WTC11 (cell line): ENCODE results near the gene TRPC3. TPM values are rescaled to one million over a fixed set of nuclear protein-coding genes. Genes with fewer than 3 reads are reported as not detected.

Experiments used
- ATAC-seq: fragments of 200-7000 bp; cut with Tn5 transposase; 2 replicates; pipeline ENCODE4 v1.10.0; 2021; ENCODE audit warnings: mild to moderate bottlenecking, moderate library complexity
- CTCF ChIA-PET: fragments of 300-600 bp; sonication (Branson Sonifier 250); formaldehyde crosslinking; loops from one replicate; lab custom pipeline; 2021; ENCODE audit warnings: antibody characterized with exemption; lab: Charles Lee
- POLR2A ChIA-PET: fragments of 350-600 bp; sonication (Branson Sonifier 250); formaldehyde crosslinking; loops from one replicate; lab custom pipeline; 2021; ENCODE audit warnings: antibody characterized with exemption; lab: Charles Lee
- DNase-seq: peaks from one replicate; pipeline ENCODE4 v3.0.0; 2021; ENCODE audit warnings: low spot score
- H3K27ac Mint-ChIP-seq: 2 replicates; pipeline ENCODE4 v1.8.0; 2021; ENCODE audit warnings: mixed read lengths
- H3K27me3 Mint-ChIP-seq: 2 replicates; pipeline ENCODE4 v1.8.0; 2021; ENCODE audit warnings: low read depth, mild to moderate bottlenecking, moderate library complexity, mixed read lengths
- H3K36me3 Mint-ChIP-seq: 2 replicates; pipeline ENCODE4 v1.8.0; 2021; ENCODE audit warnings: mixed read lengths
- H3K4me1 Mint-ChIP-seq: 2 replicates; pipeline ENCODE4 v1.8.0; 2022; ENCODE audit warnings: mixed read lengths
- H3K4me3 Mint-ChIP-seq: 2 replicates; pipeline ENCODE4 v1.8.0; 2021; ENCODE audit warnings: mild to moderate bottlenecking, moderate library complexity, mixed read lengths
- H3K9me3 Mint-ChIP-seq: 2 replicates; pipeline ENCODE4 v1.8.0; 2021; ENCODE audit warnings: mixed read lengths
- ATF2 ChIP-seq: sonication (generic); formaldehyde crosslinking; IDR thresholded peaks from 2 replicates; pipeline ENCODE4 v1.8.1; 2022; ENCODE audit warnings: low read depth, missing genetic modification reagents, borderline replicate concordance
- ERG ChIP-seq: fragments of 250-450 bp; sonication (Bioruptor Pico); IDR thresholded peaks from 2 replicates; pipeline ENCODE4 v1.8.0; 2021; ENCODE audit warnings: mild to moderate bottlenecking
- FOXK1 ChIP-seq: sonication (generic); formaldehyde crosslinking; IDR thresholded peaks from 2 replicates; pipeline ENCODE4 v1.8.0; 2022; ENCODE audit warnings: mild to moderate bottlenecking, moderate library complexity, missing genetic modification reagents
- FOXP1 ChIP-seq: sonication (generic); formaldehyde crosslinking; IDR thresholded peaks from 2 replicates; pipeline ENCODE4 v1.8.0; 2022; ENCODE audit warnings: missing genetic modification reagents, mild to moderate bottlenecking, moderate library complexity, borderline replicate concordance
- FOXP4 ChIP-seq: sonication (generic); formaldehyde crosslinking; IDR thresholded peaks from 2 replicates; pipeline ENCODE4 v1.8.0; 2022; ENCODE audit warnings: mild to moderate bottlenecking, missing genetic modification reagents
- GRHL2 ChIP-seq: fragments of 250-450 bp; sonication (Bioruptor Pico); IDR thresholded peaks from 2 replicates; pipeline ENCODE4 v1.8.0; 2022; ENCODE audit warnings: mild to moderate bottlenecking, moderate library complexity; ENCODE audit not compliant: insufficient replicate concordance, severe bottlenecking
- IRF1 ChIP-seq: sonication (generic); formaldehyde crosslinking; IDR thresholded peaks from 2 replicates; pipeline ENCODE4 v1.8.0; 2023; ENCODE audit warnings: missing genetic modification reagents
- IRF2 ChIP-seq: sonication (generic); formaldehyde crosslinking; IDR thresholded peaks from 2 replicates; pipeline ENCODE4 v1.8.0; 2022; ENCODE audit warnings: low read depth, missing genetic modification reagents, borderline replicate concordance
- MAX ChIP-seq: sonication (generic); formaldehyde crosslinking; IDR thresholded peaks from 2 replicates; pipeline ENCODE4 v1.8.0; 2022; ENCODE audit warnings: mild to moderate bottlenecking, missing genetic modification reagents
- MXD4 ChIP-seq: fragments of 250-450 bp; sonication (Bioruptor Pico); IDR thresholded peaks from 2 replicates; pipeline ENCODE4 v1.8.0; 2021; ENCODE audit warnings: mild to moderate bottlenecking, moderate library complexity, borderline replicate concordance
- NFATC4 ChIP-seq: fragments of 250-450 bp; sonication (Bioruptor Pico); IDR thresholded peaks from 2 replicates; pipeline ENCODE4 v1.9.0; 2021; ENCODE audit warnings: mild to moderate bottlenecking
- PRDM15 ChIP-seq: sonication (generic); formaldehyde crosslinking; IDR thresholded peaks from 2 replicates; pipeline ENCODE4 v1.8.0; 2022; ENCODE audit warnings: missing genetic modification reagents
- TEAD1 ChIP-seq: sonication (generic); formaldehyde crosslinking; IDR thresholded peaks from 2 replicates; pipeline ENCODE4 v1.8.0; 2022; ENCODE audit warnings: mild to moderate bottlenecking, missing genetic modification reagents
- USF1 ChIP-seq: sonication (generic); formaldehyde crosslinking; IDR thresholded peaks from 2 replicates; pipeline ENCODE4 v1.8.0; 2022; ENCODE audit warnings: mild to moderate bottlenecking, missing genetic modification reagents
- ZBTB43 ChIP-seq: sonication (generic); formaldehyde crosslinking; IDR thresholded peaks from 2 replicates; pipeline ENCODE4 v1.8.1; 2023; ENCODE audit warnings: mild to moderate bottlenecking, missing genetic modification reagents
- ZMAT4 ChIP-seq: fragments of 250-450 bp; sonication (Bioruptor Pico); IDR thresholded peaks from 2 replicates; pipeline ENCODE4 v1.9.0; 2021; ENCODE audit warnings: mild to moderate bottlenecking
- ZNF396 ChIP-seq: fragments of 250-450 bp; sonication (Bioruptor Pico); IDR thresholded peaks from 2 replicates; pipeline ENCODE4 v1.8.0; 2021; ENCODE audit warnings: mild to moderate bottlenecking, moderate library complexity, borderline replicate concordance
- ZNF423 ChIP-seq: fragments of 250-450 bp; sonication (Bioruptor Pico); IDR thresholded peaks from 2 replicates; pipeline ENCODE4 v2.1.2; 2022; ENCODE audit warnings: mild to moderate bottlenecking, moderate library complexity
- ZNF532 ChIP-seq: fragments of 250-450 bp; sonication (Bioruptor Pico); IDR thresholded peaks from 2 replicates; pipeline ENCODE4 v1.9.0; 2021; ENCODE audit warnings: mild to moderate bottlenecking, borderline replicate concordance
- total RNA-seq: library from RNA; stranded (reverse); gene quantifications from 3 replicates; pipeline ENCODE4 v1.2.3, GENCODE V29; 2021

Gene TRPC3
- total RNA-seq, 1 experiment from 2014 or later, result 0.26 TPM

GRCh38 chr4:121923306-121923705 is 28.6 kb downstream of the TRPC3 start:
- no peak for ATAC-seq
- DNase-seq, result no peak
- no peak overlapping the region for H3K4me3 Mint-ChIP-seq
- TF ChIP-seq ZNF423 (CRISPR knock-in tag) (no peak), NFATC4 (CRISPR knock-in tag) (no peak), TEAD1 (CRISPR knock-in tag) (no peak), ATF2 (CRISPR knock-in tag) (no peak), IRF1 (CRISPR knock-in tag) (no peak), MXD4 (CRISPR knock-in tag) (no peak), PRDM15 (no peak), GRHL2 (CRISPR knock-in tag) (no peak), ZBTB43 (CRISPR knock-in tag) (no peak), MAX (CRISPR knock-in tag) (no peak)
- ChIA-PET POLR2A (no interaction called here), CTCF (no interaction called here)
- H3K27me3 Mint-ChIP-seq, result no peaks in the 10 kb centered on the region
- no peaks in the 10 kb centered on the region for H3K9me3 Mint-ChIP-seq
- no peak overlapping the region for H3K27ac Mint-ChIP-seq
- no peaks in the 10 kb centered on the region for H3K4me1 Mint-ChIP-seq
- no peaks in the 10 kb centered on the region for H3K36me3 Mint-ChIP-seq

GRCh38 chr4:121913667-121914066 is 38.2 kb downstream of the TRPC3 start:
- H3K27ac Mint-ChIP-seq, result no peak overlapping the region
- TF ChIP-seq ZNF396, result no peak
- TF ChIP-seq ERG, result no peak
- no peak for TF ChIP-seq FOXP1 (CRISPR knock-in tag)
- no peak for TF ChIP-seq FOXP4 (CRISPR knock-in tag)
- no peak for TF ChIP-seq USF1 (CRISPR knock-in tag)
- TF ChIP-seq FOXK1 (CRISPR knock-in tag), result no peak
- TF ChIP-seq ZNF532, result no peak
- TF ChIP-seq ZMAT4 (CRISPR knock-in tag), result no peak
- no peak for TF ChIP-seq IRF2 (CRISPR knock-in tag)

More at GRCh38 chr4:121913667-121914066, 38.2 kb downstream of the TRPC3 start:
- CTCF ChIA-PET, result no interaction called here
- H3K4me3 Mint-ChIP-seq, result no peak overlapping the region
- no peaks in the 10 kb centered on the region for H3K36me3 Mint-ChIP-seq
- H3K4me1 Mint-ChIP-seq, result no peaks in the 10 kb centered on the region
- H3K9me3 Mint-ChIP-seq, result no peaks in the 10 kb centered on the region
- no peaks in the 10 kb centered on the region for H3K27me3 Mint-ChIP-seq
- DNase-seq (no peak), ATAC-seq (no peak)
- POLR2A ChIA-PET, result no interaction called here
